HCT116 (cell line): ENCODE results near the gene IRX1. TPM values are rescaled to one million over a fixed set of nuclear protein-coding genes. Genes with fewer than 3 reads are reported as not detected.

Experiments
- ATAC-seq: fragments of 200-7000 bp; cut with Tn5 transposase; 2 replicates; pipeline ENCODE4 v1.9.1; 2020; ENCODE audit warnings: mild to moderate bottlenecking, moderate library complexity
- BruUV-seq: library from RNA; stranded (reverse); fragments of 400-500 nt; replicated peaks from 2 replicates; lab custom pipeline; 2021; lab: Mats Ljungman, UMichigan
- CTCF ChIA-PET: fragments of 300-600 bp; sonication (Branson Sonifier 250); formaldehyde crosslinking; loops from one replicate; lab custom pipeline; 2021; ENCODE audit warnings: antibody characterized with exemption; lab: Charles Lee
- POLR2A ChIA-PET: fragments of 300-600, 350-600 bp; sonication (Branson Sonifier 250); formaldehyde crosslinking; loops from one replicate; lab custom pipeline; 2021; ENCODE audit warnings: antibody characterized with exemption; lab: Charles Lee
- RAD21 ChIA-PET, 2 experiments: fragments of 300-600 bp; sonication (Branson Sonifier 250); formaldehyde crosslinking; loops; one replicate each; lab custom pipeline; 2023; ENCODE audit warnings: low total read pairs in 2 of 2; ENCODE audit not compliant: uncharacterized antibody in 2 of 2, unreplicated experiment in 2 of 2, low non-redundant PET in 1 of 2; lab: Charles Lee
- DNase-seq: peaks from one replicate; pipeline ENCODE4 v3.0.0-alpha.2; 2010; ENCODE audit warnings: low read depth, low spot score
- H2AFZ ChIP-seq: fragments of 200-600 bp; shearing (Covaris generic), sonication (generic); 2 replicates; pipeline ENCODE4 v1.6.1; 2017; ENCODE audit warnings: low read depth, mixed run types, mixed read lengths, antibody characterized with exemption, low read length; ENCODE audit not compliant: poor library complexity, severe bottlenecking
- H3K27ac ChIP-seq: 2 replicates; pipeline ENCODE4 v1.5.1; 2012; ENCODE audit warnings: low read depth, low read length
- H3K27me3 ChIP-seq: fragments of 200-600 bp; sonication (generic); 2 replicates; pipeline ENCODE4 v1.6.1; 2016; ENCODE audit warnings: mixed run types, low read length, mixed read lengths; ENCODE audit not compliant: insufficient read depth
- H3K36me3 ChIP-seq, 2 experiments: fragments of 200-500 bp in 1 of 2; fragments of 200-600 bp in 1 of 2; sonication (Bioruptor generic) in 1 of 2; sonication (generic) in 1 of 2; 2 replicates each; pipeline versions ENCODE4 v1.5.1 to v1.6.1; 2014 to 2016; ENCODE audit warnings: low read length in 2 of 2, inconsistent platforms in 1 of 2, mixed read lengths in 1 of 2, mixed run types in 1 of 2; ENCODE audit not compliant: insufficient read depth in 2 of 2, control insufficient read depth in 1 of 2
- H3K4me1 ChIP-seq, 2 experiments: fragments of 200-600 bp in 1 of 2; sonication (generic) in 1 of 2; 2 replicates each; pipeline versions ENCODE4 v1.5.1 to v1.6.1; 2012 to 2017; ENCODE audit warnings: low read length in 2 of 2, inconsistent platforms in 1 of 2, mild to moderate bottlenecking in 1 of 2, mixed read lengths in 1 of 2, mixed run types in 1 of 2, moderate library complexity in 1 of 2; ENCODE audit not compliant: insufficient read depth in 2 of 2, control insufficient read depth in 1 of 2
- H3K4me2 ChIP-seq: fragments of 200-600 bp; sonication (generic); 2 replicates; pipeline ENCODE4 v1.6.1; 2017; ENCODE audit warnings: mixed run types, low read length, mixed read lengths
- H3K4me3 ChIP-seq, 2 experiments: fragments of 200-600 bp in 1 of 2; sonication (generic) in 1 of 2; replicated peaks in 1 of 2; 2 replicates each; pipeline ENCODE4 v1.5.1; 2011 to 2016; ENCODE audit warnings: low read length in 2 of 2, control low read depth in 1 of 2, low read depth in 1 of 2, mild to moderate bottlenecking in 1 of 2, mixed read lengths in 1 of 2, mixed run types in 1 of 2
- H3K79me2 ChIP-seq: fragments of 200-600 bp; sonication (generic); 2 replicates; pipeline ENCODE4 v1.6.1; 2017; ENCODE audit warnings: mild to moderate bottlenecking, mixed run types, low read length, moderate library complexity, mixed read lengths; ENCODE audit not compliant: insufficient read depth
- H3K9ac ChIP-seq: fragments of 200-600 bp; sonication (generic); 2 replicates; pipeline ENCODE4 v1.6.1; 2016; ENCODE audit warnings: low read length, mixed read lengths
- H3K9me2 ChIP-seq: fragments of 200-600 bp; sonication (generic), shearing (Covaris generic); 2 replicates; pipeline ENCODE4 v1.6.1; 2017; ENCODE audit warnings: mixed run types, mild to moderate bottlenecking, moderate library complexity; ENCODE audit not compliant: insufficient read depth
- H3K9me3 ChIP-seq, 2 experiments: fragments of 200-500 bp in 1 of 2; fragments of 200-600 bp in 1 of 2; sonication (Bioruptor generic) in 1 of 2; sonication (generic) in 1 of 2; 2 replicates each; pipeline ENCODE4 v1.6.1; 2014 to 2017; ENCODE audit warnings: low read length in 2 of 2, mixed read lengths in 2 of 2, inconsistent platforms in 1 of 2, low read depth in 1 of 2, mild to moderate bottlenecking in 1 of 2, mixed run types in 1 of 2, moderate library complexity in 1 of 2; ENCODE audit not compliant: control insufficient read depth in 1 of 2, insufficient read depth in 1 of 2
- H4K20me1 ChIP-seq: fragments of 200-600 bp; sonication (generic), shearing (Covaris generic); 2 replicates; pipeline ENCODE4 v1.6.1; 2017; ENCODE audit warnings: mixed run types, mild to moderate bottlenecking, moderate library complexity; ENCODE audit not compliant: insufficient read depth
- CEBPB ChIP-seq: IDR thresholded peaks from 2 replicates; pipeline ENCODE4 v1.6.1; 2012; ENCODE audit warnings: low read depth
- EGR1 ChIP-seq: IDR thresholded peaks from 2 replicates; pipeline ENCODE4 v1.6.1; 2012; ENCODE audit warnings: low read depth
- ELF1 ChIP-seq: IDR thresholded peaks from 2 replicates; pipeline ENCODE4 v1.6.1; 2012; ENCODE audit warnings: low read depth, borderline replicate concordance
- EZH2phosphoT487 ChIP-seq: fragments of 200-600 bp; IDR thresholded peaks from 2 replicates; pipeline ENCODE4 v1.6.1; 2018; ENCODE audit warnings: antibody characterized with exemption, borderline replicate concordance
- FOSL1 ChIP-seq: IDR thresholded peaks from 2 replicates; pipeline ENCODE4 v1.6.1; 2012; ENCODE audit warnings: low read depth
- JUND ChIP-seq: IDR thresholded peaks from 2 replicates; pipeline ENCODE4 v1.6.1; 2012
- POLR2A ChIP-seq: IDR thresholded peaks from 2 replicates; pipeline ENCODE4 v1.7.0; 2011; ENCODE audit warnings: borderline replicate concordance; ENCODE audit not compliant: insufficient read depth, insufficient read length; ENCODE audit errors: extremely low read depth
- POLR2AphosphoS5 ChIP-seq: IDR thresholded peaks from 2 replicates; pipeline ENCODE4 v1.6.1; 2011; ENCODE audit warnings: mild to moderate bottlenecking, low read depth, low read length, moderate library complexity
- RAD21 ChIP-seq: IDR thresholded peaks from 2 replicates; pipeline ENCODE4 v1.6.1; 2012; ENCODE audit warnings: low read depth, mild to moderate bottlenecking
- SIN3A ChIP-seq: IDR thresholded peaks from 2 replicates; pipeline ENCODE4 v1.6.1; 2012; ENCODE audit warnings: low read depth
- SP1 ChIP-seq: IDR thresholded peaks from 2 replicates; pipeline ENCODE4 v1.6.1; 2012; ENCODE audit warnings: low read depth
- SRF ChIP-seq: IDR thresholded peaks from 2 replicates; pipeline ENCODE4 v1.6.1; 2012; ENCODE audit warnings: low read depth
- TCF7L2 ChIP-seq: IDR thresholded peaks from 2 replicates; pipeline ENCODE4 v1.7.0; 2011; ENCODE audit warnings: borderline replicate concordance, inconsistent platforms; ENCODE audit not compliant: insufficient read depth, insufficient read length; ENCODE audit errors: extremely low read depth
- YY1 ChIP-seq: IDR thresholded peaks from 2 replicates; pipeline ENCODE4 v1.6.1; 2011; ENCODE audit warnings: low read length, low read depth, moderate library complexity, mild to moderate bottlenecking; ENCODE audit not compliant: insufficient replicate concordance; ENCODE audit errors: extremely low read depth
- intact Hi-C: fragments of 100-400 bp; cut with micrococcal nuclease; formaldehyde crosslinking; loops from 2 replicates; pipeline ENCODE4 v1.10.0; 2022
- total RNA-seq: library from RNA; stranded (reverse); gene quantifications from one replicate; pipeline ENCODE4 v1.2.1, GENCODE V29; 2021; ENCODE audit not compliant: unreplicated experiment
- TF ChIP-seq, protein P1 (sequence below), 3 experiments: fragments of 200-600 bp in 1 of 3; sonication (generic) in 1 of 3; IDR thresholded peaks in 2 of 3; conservative IDR thresholded peaks in 1 of 3; 2 replicates each; pipeline ENCODE4 v1.5.1; 2012 to 2017; ENCODE audit warnings: low read depth in 2 of 3, low read length in 2 of 3, antibody characterized with exemption in 1 of 3, borderline replicate concordance in 1 of 3, control low read depth in 1 of 3, mild to moderate bottlenecking in 1 of 3, mixed read lengths in 1 of 3, mixed run types in 1 of 3, moderate library complexity in 1 of 3; ENCODE audit not compliant: insufficient read depth in 1 of 3
- TF ChIP-seq, protein P2 (sequence below): IDR thresholded peaks from 2 replicates; pipeline ENCODE4 v1.6.1; 2012
- TF ChIP-seq, protein P3 (sequence below): IDR thresholded peaks from 2 replicates; pipeline ENCODE4 v1.6.1; 2011; ENCODE audit warnings: mild to moderate bottlenecking, low read length, moderate library complexity; ENCODE audit not compliant: insufficient replicate concordance; ENCODE audit errors: extremely low read depth

IRX1 gene
- total RNA-seq, 1 experiment from 2014 or later = not detected

DNA sequence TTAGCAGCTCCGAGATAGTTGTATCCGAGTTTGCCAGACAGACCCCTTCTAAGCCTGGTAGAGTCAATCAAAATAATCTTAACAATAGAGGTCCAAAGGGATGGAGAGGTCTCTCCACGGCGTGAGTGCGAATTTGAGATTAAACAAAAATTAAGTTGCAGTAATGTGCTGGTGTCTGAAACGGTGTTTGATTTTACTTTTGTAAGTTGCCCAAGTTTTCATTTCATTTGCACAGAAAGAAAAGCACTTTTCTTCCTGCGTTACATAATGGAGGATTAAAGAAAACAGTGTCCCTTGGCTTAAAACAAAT lies 1.2 kb downstream of the IRX1 start:
- DNase-seq = no peak
- no peaks in the 10 kb centered on the region for H3K36me3 ChIP-seq
- ChIA-PET CTCF (no interaction called here), POLR2A (no interaction called here), RAD21 (no interaction called here)
- no peaks in the 10 kb centered on the region for H3K4me1 ChIP-seq
- H3K27ac ChIP-seq = no peak overlapping the region
- BruUV-seq = no TSS peak
- H2AFZ ChIP-seq = no peak overlapping the region
- peaks cover 0 to 13% of the 10 kb centered on the region in 2 experiments; a peak in 2 of 4 replicates for H3K9me3 ChIP-seq
- H3K9me2 ChIP-seq = no peaks in the 10 kb centered on the region
- no peak overlapping the region for H3K4me2 ChIP-seq
- H3K9ac ChIP-seq = no peak overlapping the region
- ATAC-seq = no peak
- no peaks in the 10 kb centered on the region for H3K27me3 ChIP-seq
- no peak overlapping the region for H3K4me3 ChIP-seq
- no peaks in the 10 kb centered on the region for H3K79me2 ChIP-seq
- TF ChIP-seq ELF1 (no peak), TCF7L2 (no peak), EZH2phosphoT487 (no peak), SRF (no peak), SP1 (no peak), YY1 (no peak), EGR1 (no peak), SIN3A (no peak), JUND (no peak), CEBPB (no peak), POLR2A (no peak), POLR2AphosphoS5 (no peak), RAD21 (no peak), FOSL1 (no peak)
- TF ChIP-seq, protein P1, sequence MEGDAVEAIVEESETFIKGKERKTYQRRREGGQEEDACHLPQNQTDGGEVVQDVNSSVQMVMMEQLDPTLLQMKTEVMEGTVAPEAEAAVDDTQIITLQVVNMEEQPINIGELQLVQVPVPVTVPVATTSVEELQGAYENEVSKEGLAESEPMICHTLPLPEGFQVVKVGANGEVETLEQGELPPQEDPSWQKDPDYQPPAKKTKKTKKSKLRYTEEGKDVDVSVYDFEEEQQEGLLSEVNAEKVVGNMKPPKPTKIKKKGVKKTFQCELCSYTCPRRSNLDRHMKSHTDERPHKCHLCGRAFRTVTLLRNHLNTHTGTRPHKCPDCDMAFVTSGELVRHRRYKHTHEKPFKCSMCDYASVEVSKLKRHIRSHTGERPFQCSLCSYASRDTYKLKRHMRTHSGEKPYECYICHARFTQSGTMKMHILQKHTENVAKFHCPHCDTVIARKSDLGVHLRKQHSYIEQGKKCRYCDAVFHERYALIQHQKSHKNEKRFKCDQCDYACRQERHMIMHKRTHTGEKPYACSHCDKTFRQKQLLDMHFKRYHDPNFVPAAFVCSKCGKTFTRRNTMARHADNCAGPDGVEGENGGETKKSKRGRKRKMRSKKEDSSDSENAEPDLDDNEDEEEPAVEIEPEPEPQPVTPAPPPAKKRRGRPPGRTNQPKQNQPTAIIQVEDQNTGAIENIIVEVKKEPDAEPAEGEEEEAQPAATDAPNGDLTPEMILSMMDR (IDR thresholded peaks at IDR 0.05 in 2 of 3, conservative IDR thresholded peaks at IDR 0.05 in 1 of 3; ENCODE audit: borderline replicate concordance in 1 of 3, insufficient read depth in 1 of 3, low read depth in 2 of 3, low read length in 2 of 3) = no peak
- TF ChIP-seq, protein P2, sequence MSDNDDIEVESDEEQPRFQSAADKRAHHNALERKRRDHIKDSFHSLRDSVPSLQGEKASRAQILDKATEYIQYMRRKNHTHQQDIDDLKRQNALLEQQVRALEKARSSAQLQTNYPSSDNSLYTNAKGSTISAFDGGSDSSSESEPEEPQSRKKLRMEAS = no peak
- TF ChIP-seq, protein P3, sequence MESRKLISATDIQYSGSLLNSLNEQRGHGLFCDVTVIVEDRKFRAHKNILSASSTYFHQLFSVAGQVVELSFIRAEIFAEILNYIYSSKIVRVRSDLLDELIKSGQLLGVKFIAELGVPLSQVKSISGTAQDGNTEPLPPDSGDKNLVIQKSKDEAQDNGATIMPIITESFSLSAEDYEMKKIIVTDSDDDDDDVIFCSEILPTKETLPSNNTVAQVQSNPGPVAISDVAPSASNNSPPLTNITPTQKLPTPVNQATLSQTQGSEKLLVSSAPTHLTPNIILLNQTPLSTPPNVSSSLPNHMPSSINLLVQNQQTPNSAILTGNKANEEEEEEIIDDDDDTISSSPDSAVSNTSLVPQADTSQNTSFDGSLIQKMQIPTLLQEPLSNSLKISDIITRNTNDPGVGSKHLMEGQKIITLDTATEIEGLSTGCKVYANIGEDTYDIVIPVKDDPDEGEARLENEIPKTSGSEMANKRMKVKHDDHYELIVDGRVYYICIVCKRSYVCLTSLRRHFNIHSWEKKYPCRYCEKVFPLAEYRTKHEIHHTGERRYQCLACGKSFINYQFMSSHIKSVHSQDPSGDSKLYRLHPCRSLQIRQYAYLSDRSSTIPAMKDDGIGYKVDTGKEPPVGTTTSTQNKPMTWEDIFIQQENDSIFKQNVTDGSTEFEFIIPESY = no peak
- H4K20me1 ChIP-seq = no peaks in the 10 kb centered on the region
- intact Hi-C loops = no loop called here
